HFF-Myc (cell line): ENCODE results near the gene FAM43A.

ENCODE experiments used
- DNase-seq: peaks from one replicate; pipeline ENCODE4 v3.0.0-alpha.2; 2011; ENCODE audit warnings: low read depth; ENCODE audit errors: extremely low read depth
- H3K4me3 ChIP-seq: replicated peaks from 2 replicates; pipeline ENCODE4 v1.5.1; 2011; ENCODE audit warnings: low read depth, mild to moderate bottlenecking, control low read depth, low read length
- CTCF ChIP-seq: IDR thresholded peaks from 2 replicates; pipeline ENCODE4 v1.5.1; 2012; ENCODE audit warnings: mild to moderate bottlenecking, low read depth, low read length, control low read depth; ENCODE audit errors: missing control alignments

FAM43A gene

DNA sequence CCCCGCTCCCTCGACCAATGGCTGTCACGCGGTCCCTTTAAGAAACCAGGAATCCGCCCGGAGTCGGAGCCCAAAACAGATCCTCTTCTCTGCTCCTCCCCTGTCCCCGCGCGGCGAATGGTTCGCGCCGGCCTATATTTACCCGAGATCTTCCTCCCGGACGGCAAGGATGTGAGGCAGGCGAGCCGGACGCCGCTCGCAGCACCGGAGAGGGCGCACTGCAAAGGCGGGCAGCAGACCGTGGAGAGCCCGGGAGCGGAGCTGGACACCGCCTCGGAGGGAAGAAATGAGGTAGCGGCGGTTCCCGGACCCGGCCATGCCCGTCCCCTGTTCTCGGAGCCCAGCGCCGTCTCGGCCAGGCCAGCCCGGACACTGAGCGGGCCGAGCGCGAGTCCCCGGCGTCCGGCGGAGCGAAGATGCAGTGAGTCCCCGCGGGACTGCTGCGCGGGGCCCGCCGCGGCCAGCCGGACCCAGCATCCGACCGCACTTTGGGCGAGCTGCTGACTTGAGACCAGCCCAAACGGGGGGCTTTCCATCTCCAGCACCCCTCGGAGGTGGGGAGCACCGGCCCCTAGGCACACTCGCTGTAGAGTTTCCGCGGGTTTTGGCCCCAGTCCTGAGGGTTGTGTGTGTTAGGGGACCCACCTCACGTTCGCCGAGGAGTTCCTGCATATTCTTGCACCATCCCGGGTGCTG, at the start of gene FAM43A:
TSS of gene FAM43A (plus strand) at position 166 of the 696 bp plus-strand sequence. CDS start 944 bp downstream, outside the sequence.
- TF ChIP-seq CTCF = no peak
- H3K4me3 ChIP-seq = peak within 1 kb of the TSS; percentile 78
- peak; percentile 74 for DNase-seq

DNA sequence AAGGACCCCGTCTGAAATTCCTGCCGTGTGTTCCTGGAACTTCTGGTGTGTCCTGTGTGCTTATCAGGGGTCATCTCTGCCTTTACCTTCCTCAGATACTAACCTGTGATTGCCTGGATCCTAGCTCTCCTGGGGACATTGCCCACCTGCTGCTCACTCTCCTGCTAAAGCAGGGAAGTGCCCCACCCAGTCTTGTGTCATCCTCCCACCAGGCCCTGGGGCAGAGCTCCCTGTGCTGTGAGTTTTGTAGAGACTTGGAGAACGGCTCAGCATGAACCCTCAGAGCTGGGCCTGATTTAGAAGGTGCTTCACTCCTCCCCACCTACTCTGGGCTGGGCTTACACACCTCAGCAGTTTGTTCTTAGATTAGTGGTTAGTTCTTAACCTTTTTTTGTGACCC, 48.6 kb upstream of the FAM43A start:
- no peak for TF ChIP-seq CTCF
- DNase-seq = no peak
- no peak overlapping the region for H3K4me3 ChIP-seq

DNA sequence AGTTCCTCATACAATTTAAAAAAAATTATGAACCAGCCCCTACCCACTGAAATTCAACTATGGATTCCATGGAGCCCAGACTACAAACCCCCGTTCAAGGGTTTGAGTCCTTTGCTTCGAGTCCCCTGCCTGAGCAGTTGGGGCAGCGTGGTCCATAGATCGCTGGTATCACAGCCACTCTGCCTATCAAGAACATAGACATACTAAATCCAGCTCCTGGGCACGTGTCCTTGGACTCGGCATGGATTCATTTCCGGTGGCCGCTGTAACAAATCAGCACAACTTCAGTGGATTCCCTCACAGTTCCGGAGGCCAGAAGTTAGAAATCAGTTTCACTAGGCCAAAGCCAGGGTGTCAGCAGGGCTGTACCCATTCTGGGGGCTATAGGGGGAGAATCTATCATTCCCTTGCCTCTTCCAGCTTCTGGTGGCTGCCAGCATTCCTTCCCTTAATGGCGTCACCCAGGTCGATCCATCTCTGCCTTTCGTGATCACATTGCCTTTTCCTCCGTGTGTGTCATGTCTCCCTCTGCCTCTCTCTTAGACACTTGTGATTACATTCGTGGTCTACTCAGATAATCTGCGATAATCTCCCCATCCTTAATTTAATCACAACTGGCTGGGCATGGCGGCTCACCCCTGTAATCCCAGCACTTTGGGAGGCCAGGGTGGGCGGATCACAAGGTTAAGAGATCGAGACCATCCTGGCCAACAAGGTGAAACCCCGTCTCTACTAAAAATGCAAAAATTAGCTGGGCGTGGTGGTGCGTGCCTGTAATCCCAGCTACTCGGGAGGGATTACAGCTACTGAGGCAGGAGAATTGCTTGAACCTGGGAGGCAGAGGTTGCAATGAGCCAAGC, 47.9 kb upstream of the FAM43A start:
- DNase-seq = no peak
- no peak overlapping the region for H3K4me3 ChIP-seq
- no peak for TF ChIP-seq CTCF

DNA sequence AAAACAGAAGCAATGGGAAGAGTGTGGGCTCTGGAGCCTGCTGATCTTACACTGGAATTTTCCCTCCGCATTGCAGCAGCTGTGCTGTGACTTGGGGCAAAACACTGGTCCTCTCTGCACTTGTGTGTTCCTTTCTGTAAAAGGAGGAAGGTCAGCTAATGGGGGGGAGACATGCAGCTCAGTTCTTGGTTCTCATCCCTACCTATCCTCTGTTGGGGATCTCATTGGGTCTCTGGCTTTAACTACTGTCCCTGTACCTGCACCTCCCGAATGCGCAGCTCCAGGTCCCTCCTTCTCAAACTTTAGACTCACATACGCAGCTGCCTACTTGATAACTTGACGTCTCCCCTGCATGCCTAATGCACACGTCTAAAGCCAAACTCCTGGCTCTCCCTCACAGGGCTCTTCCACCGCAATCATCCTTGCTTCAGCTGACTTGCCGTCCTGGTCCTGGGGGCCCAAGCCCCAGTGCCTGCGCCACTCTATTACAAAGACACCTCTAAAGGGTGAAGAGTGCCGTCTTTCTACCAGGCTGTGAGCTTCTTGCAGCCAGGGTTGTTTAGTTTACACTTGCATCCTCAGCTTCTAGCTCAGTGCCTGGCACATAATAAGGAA, 46.6 kb upstream of the FAM43A start:
- no peak for TF ChIP-seq CTCF
- no peak for DNase-seq
- H3K4me3 ChIP-seq = no peak overlapping the region

DNA sequence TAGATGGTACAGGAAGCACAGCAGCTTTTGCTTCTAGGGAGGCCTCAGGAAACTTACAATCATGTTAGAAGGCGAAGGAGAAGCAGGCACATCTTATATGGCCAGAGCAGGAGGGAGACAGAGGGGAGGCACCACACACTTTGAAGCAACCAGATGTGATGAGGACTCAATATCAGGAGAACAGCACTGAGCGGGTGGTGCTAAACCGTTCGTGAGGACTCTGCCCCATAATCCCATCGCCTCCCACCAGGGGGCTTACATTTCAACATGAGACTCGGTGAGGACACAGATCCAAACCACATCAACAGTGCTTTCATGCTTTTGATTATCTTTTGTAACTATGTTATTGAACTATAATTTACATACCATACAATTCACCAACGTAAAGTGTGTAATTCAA, 44.9 kb upstream of the FAM43A start:
- no peak overlapping the region for H3K4me3 ChIP-seq
- TF ChIP-seq CTCF = peak; percentile 52
- DNase-seq = no peak

DNA sequence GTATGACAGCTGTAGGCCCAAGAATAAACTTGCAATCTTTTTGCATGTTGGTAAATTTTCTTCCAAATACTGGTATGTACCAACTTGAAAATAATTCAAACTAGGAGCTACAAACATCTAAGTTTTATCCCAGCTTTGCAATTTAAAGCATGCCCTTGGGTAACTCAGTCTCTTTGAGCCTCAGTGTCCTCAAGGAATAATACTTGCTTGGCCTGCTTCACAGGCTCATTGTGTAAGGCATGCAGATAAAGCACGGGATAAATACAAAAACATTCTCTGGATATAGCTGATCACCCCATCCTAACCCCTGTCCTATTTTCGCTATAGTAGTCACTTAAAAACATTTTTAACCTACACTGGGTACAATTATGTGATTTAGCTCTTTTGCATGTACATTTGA, 42.9 kb upstream of the FAM43A start:
- no peak for TF ChIP-seq CTCF
- H3K4me3 ChIP-seq = no peak overlapping the region
- DNase-seq = no peak
